HFFc6 (cell line): Measurements from ENCODE around the gene MSI2. TPM values are rescaled to one million over a fixed set of nuclear protein-coding genes. Genes with fewer than 3 reads are reported as not detected.

Experiments
- DNase-seq: peaks from one replicate; pipeline ENCODE4 v3.0.0-alpha.2; 2018
- H3K27ac Mint-ChIP-seq: 2 replicates; pipeline ENCODE4 v1.8.0; 2020; ENCODE audit warnings: mild to moderate bottlenecking, mixed read lengths
- H3K27me3 Mint-ChIP-seq: 2 replicates; pipeline ENCODE4 v1.8.0; 2021; ENCODE audit warnings: mild to moderate bottlenecking, moderate library complexity, mixed read lengths; ENCODE audit not compliant: insufficient read depth
- H3K36me3 Mint-ChIP-seq: 2 replicates; pipeline ENCODE4 v1.8.0; 2021; ENCODE audit warnings: low read depth, mixed read lengths
- H3K4me1 Mint-ChIP-seq: 2 replicates; pipeline ENCODE4 v1.8.0; 2020; ENCODE audit warnings: low read depth, mixed read lengths
- H3K4me3 Mint-ChIP-seq: 2 replicates; pipeline ENCODE4 v1.8.0; 2020; ENCODE audit warnings: mild to moderate bottlenecking, moderate library complexity, mixed read lengths
- H3K9me3 Mint-ChIP-seq: 2 replicates; pipeline ENCODE4 v1.8.0; 2020; ENCODE audit warnings: mild to moderate bottlenecking, mixed read lengths
- CTCF ChIP-seq: fragments of 200-600 bp; sonication (generic); IDR thresholded peaks from 2 replicates; pipeline ENCODE4 v1.5.0; 2021; ENCODE audit warnings: antibody characterized with exemption, mild to moderate bottlenecking
- total RNA-seq, 6 experiments: library from RNA; stranded (reverse); fragmentation: NEBNext Ultra II Directional; extraction: Animal tissue kit (Norgen Biotek cat#: 25700); gene quantifications; 2 replicates in 1 of 6; 3 replicates in 5 of 6; pipeline ENCODE4 v1.2.3, GENCODE V29; 2021

MSI2 gene
- total RNA-seq, 6 experiments from 2014 or later = 53.5 to 71.7 (median 55.0) TPM

- no peak for DNase-seq
- H3K4me3 Mint-ChIP-seq = no peak overlapping the region
- no peak overlapping the region for H3K27ac Mint-ChIP-seq
- peaks cover 15% of the 10 kb centered on the region; the same call in 1 of the 2 replicates for H3K36me3 Mint-ChIP-seq
- peaks cover 9% of the 10 kb centered on the region for H3K4me1 Mint-ChIP-seq
- peaks cover 22% of the 10 kb centered on the region for H3K9me3 Mint-ChIP-seq
- TF ChIP-seq CTCF = no peak
- H3K27me3 Mint-ChIP-seq = peaks cover 4% of the 10 kb centered on the region
Observed at GRCh38 chr17:57251211-57251787, 5.0 kb upstream of the MSI2 start.

GRCh38 chr17:57253362-57254065 is 2.8 kb upstream of the MSI2 start:
- peaks cover 18% of the 10 kb centered on the region for H3K4me1 Mint-ChIP-seq
- peaks cover 19% of the 10 kb centered on the region for H3K9me3 Mint-ChIP-seq
- peaks cover 12% of the 10 kb centered on the region; the same call in 1 of the 2 replicates for H3K36me3 Mint-ChIP-seq
- no peak for TF ChIP-seq CTCF
- H3K4me3 Mint-ChIP-seq = no peak overlapping the region
- no peaks in the 10 kb centered on the region; the same call in 1 of the 2 replicates for H3K27me3 Mint-ChIP-seq
- no peak overlapping the region for H3K27ac Mint-ChIP-seq
- no peak for DNase-seq

GRCh38 chr17:57255182-57255775 is 1.0 kb upstream of the MSI2 start:
- no peak for DNase-seq
- H3K27me3 Mint-ChIP-seq = no peaks in the 10 kb centered on the region; the same call in 1 of the 2 replicates
- peaks cover 11% of the 10 kb centered on the region; the same call in 1 of the 2 replicates for H3K36me3 Mint-ChIP-seq
- peaks cover 12% of the 10 kb centered on the region for H3K9me3 Mint-ChIP-seq
- TF ChIP-seq CTCF = no peak
- peak overlapping the region; percentile 80 for H3K27ac Mint-ChIP-seq
- peaks cover 28% of the 10 kb centered on the region for H3K4me1 Mint-ChIP-seq
- peak overlapping the region; percentile 89 for H3K4me3 Mint-ChIP-seq

- peaks cover 28% of the 10 kb centered on the region for H3K4me1 Mint-ChIP-seq
- TF ChIP-seq CTCF = no peak
- no peaks in the 10 kb centered on the region; the same call in 1 of the 2 replicates for H3K27me3 Mint-ChIP-seq
- H3K27ac Mint-ChIP-seq = peak overlapping the region; percentile 79
- H3K36me3 Mint-ChIP-seq = peaks cover 5% of the 10 kb centered on the region; the same call in 1 of the 2 replicates
- H3K9me3 Mint-ChIP-seq = no peaks in the 10 kb centered on the region
- DNase-seq = no peak
- H3K4me3 Mint-ChIP-seq = peak overlapping the region; percentile 96
Observed at GRCh38 chr17:57256708-57257112, 387 bp downstream of the MSI2 start.

DNA sequence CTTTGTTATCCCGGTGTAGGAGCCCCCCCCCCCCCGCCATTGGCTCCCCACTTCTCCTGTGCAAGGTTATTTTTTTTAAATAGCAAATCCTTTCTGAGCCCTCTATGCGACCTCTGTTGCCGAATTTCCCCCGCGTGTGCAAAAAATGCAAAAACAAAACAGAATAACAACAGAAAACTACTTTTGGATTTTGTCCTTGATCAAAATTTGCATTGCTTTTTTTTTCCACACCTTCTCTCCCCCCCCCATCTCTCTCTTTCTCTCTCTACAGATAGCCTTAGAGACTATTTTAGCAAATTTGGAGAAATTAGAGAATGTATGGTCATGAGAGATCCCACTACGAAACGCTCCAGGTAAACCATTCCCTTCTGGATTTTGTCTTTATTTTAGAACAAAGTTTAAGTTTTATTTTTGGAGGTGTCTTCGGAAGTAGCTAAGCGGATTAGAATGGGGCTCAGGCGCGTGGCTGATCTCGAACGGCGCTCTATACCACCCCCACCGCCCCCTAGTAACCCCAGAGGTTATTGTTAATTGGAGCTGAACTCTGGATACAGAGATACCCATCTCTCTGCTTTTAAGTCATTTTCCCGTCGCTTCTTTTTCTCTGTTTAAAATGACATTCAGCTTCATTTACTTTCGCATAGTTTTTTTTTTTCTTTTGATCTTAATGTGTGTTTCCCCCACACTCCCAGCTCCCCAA is 1.0 kb downstream of the MSI2 start:
- Mint-ChIP-seq H3K27ac (peak overlapping the region; percentile 79), H3K36me3 (peaks cover 9% of the 10 kb centered on the region), H3K27me3 (no peaks in the 10 kb centered on the region; the same call in 1 of the 2 replicates), H3K4me1 (peaks cover 28% of the 10 kb centered on the region), H3K4me3 (peak overlapping the region; percentile 96), H3K9me3 (no peaks in the 10 kb centered on the region)
- DNase-seq = no peak
- no peak for TF ChIP-seq CTCF
